ENCODE measurements around the gene MDM1. TPM values are rescaled to one million over a fixed set of nuclear protein-coding genes. Genes with fewer than 3 reads are reported as not detected.

MDM1 gene
- total and polyA plus RNA-seq, 8 donors: 9.3 to 47.5 (median 41.5) TPM

DNA sequence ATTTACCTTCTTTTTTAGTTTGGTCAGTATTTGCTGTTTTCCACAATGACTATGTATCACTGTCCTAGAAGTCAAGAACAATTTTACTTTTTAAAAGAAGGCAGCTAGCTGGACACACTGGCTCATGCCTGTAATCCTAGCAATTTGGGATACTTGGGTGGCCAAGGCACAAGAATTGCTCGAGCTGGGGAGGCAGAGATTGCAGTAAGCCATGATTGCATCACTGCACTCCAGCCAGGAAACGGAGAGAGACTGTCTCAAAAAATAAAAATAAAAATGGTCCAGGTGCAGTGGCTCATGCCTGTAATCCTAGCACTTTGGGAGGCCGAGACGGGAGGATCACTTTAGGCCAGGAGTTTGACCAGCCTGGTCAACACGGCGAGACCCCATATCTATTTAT, 28.3 kb downstream of the MDM1 start:
- TF ChIP-seq, protein P1, sequence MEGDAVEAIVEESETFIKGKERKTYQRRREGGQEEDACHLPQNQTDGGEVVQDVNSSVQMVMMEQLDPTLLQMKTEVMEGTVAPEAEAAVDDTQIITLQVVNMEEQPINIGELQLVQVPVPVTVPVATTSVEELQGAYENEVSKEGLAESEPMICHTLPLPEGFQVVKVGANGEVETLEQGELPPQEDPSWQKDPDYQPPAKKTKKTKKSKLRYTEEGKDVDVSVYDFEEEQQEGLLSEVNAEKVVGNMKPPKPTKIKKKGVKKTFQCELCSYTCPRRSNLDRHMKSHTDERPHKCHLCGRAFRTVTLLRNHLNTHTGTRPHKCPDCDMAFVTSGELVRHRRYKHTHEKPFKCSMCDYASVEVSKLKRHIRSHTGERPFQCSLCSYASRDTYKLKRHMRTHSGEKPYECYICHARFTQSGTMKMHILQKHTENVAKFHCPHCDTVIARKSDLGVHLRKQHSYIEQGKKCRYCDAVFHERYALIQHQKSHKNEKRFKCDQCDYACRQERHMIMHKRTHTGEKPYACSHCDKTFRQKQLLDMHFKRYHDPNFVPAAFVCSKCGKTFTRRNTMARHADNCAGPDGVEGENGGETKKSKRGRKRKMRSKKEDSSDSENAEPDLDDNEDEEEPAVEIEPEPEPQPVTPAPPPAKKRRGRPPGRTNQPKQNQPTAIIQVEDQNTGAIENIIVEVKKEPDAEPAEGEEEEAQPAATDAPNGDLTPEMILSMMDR (IDR thresholded peaks at IDR 0.05): no peak
- Histone ChIP-seq H3K27ac (no peak overlapping the region), H3K4me3 (no peak overlapping the region), H3K36me3 (peaks cover 0 to 50% of the 10 kb centered on the region in 2 donors), H3K9me3 (no peaks in the 10 kb centered on the region), H3K27me3 (no peaks in the 10 kb centered on the region), H3K4me1 (no peaks in the 10 kb centered on the region)
- no peak for ATAC-seq
- DNase-seq: peak in 2 of 4 donors; percentile 19 to 47
- intact Hi-C loops (cut with DNase I): no loop called here

DNA sequence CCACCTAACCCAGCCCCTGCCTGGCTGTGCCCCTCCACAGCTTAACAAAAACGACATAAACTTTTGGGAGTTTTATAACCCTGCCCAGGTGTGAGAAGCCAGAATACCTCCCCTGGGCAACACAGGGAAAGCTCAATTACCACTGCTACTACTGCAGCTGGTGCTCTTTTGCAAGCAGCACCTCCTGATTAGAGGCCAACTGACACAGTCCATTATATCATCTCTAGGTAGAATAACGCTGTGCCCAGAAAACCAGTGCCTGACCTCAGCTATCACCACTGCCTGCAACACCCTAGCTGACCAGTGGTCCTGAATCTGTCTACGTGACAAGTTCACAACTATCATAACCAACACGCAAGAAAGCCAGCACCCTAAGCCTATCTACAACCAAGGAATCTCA, 34.2 kb downstream of the MDM1 start:
- Histone ChIP-seq H3K27me3 (no peaks in the 10 kb centered on the region), H3K9me3 (no peaks in the 10 kb centered on the region), H3K4me1 (peaks cover 0 to 5% of the 10 kb centered on the region in 2 donors), H3K36me3 (peaks cover 0 to 36% of the 10 kb centered on the region in 2 donors), H3K27ac (no peak overlapping the region), H3K4me3 (no peak overlapping the region)
- intact Hi-C loops (cut with DNase I): no loop called here
- TF ChIP-seq, protein P1 (IDR thresholded peaks at IDR 0.05): no peak
- DNase-seq (no peak), ATAC-seq (no peak)

DNA sequence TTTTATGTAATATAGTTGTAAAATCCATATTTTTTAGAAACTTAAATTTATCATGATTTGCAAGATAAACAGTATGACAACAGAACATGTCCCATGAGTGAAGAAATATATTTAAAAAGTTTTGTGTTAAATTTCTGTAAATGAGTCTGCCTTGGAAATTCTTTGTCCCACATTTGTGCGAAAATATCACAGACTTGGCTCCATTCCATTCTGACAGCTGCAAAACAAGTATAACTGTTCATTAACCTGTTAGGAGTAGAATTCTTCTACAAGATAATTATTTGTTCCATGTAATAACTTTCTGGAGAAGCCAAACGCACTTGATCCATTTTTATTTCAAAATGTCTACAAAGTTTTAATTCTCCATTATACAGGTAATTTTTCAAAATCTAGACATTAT, 37.9 kb downstream of the MDM1 start:
- no peak overlapping the region for H3K27ac ChIP-seq
- intact Hi-C loops (cut with DNase I): no loop called here
- no peaks in the 10 kb centered on the region for H3K9me3 ChIP-seq
- no peaks in the 10 kb centered on the region for H3K27me3 ChIP-seq
- TF ChIP-seq, protein P1 (IDR thresholded peaks at IDR 0.05): no peak
- H3K4me3 ChIP-seq: no peak overlapping the region
- ATAC-seq (no peak), DNase-seq (no peak)
- peaks cover 0 to 18% of the 10 kb centered on the region in 2 donors for H3K36me3 ChIP-seq
- peaks cover 0 to 5% of the 10 kb centered on the region in 2 donors for H3K4me1 ChIP-seq

DNA sequence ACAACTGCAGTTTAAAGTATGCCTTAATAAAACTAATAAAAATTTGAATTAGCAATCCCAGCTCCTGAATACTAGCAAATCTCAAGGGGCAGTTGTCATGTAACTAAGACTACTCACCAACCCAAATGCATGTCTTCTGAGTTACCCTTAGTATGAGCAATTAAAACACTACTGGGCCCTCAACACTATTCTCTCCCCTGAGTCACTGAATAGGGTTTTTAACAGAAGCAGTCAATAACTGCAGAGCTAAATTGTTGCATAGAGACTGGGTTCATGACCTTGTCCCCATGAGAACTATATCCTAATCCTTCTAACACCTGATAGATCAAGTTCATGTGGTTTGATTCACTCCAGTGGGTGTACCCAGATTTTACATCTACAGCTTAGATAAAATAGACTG, 38.8 kb downstream of the MDM1 start:
- Histone ChIP-seq H3K4me3 (no peak overlapping the region), H3K27ac (no peak overlapping the region), H3K4me1 (peaks cover 0 to 5% of the 10 kb centered on the region in 2 donors), H3K27me3 (no peaks in the 10 kb centered on the region), H3K9me3 (no peaks in the 10 kb centered on the region), H3K36me3 (peaks cover 0 to 16% of the 10 kb centered on the region in 2 donors)
- no peak for DNase-seq
- intact Hi-C loops (cut with DNase I): no loop called here
- no peak for ATAC-seq
- TF ChIP-seq, protein P1 (IDR thresholded peaks at IDR 0.05): no peak

DNA sequence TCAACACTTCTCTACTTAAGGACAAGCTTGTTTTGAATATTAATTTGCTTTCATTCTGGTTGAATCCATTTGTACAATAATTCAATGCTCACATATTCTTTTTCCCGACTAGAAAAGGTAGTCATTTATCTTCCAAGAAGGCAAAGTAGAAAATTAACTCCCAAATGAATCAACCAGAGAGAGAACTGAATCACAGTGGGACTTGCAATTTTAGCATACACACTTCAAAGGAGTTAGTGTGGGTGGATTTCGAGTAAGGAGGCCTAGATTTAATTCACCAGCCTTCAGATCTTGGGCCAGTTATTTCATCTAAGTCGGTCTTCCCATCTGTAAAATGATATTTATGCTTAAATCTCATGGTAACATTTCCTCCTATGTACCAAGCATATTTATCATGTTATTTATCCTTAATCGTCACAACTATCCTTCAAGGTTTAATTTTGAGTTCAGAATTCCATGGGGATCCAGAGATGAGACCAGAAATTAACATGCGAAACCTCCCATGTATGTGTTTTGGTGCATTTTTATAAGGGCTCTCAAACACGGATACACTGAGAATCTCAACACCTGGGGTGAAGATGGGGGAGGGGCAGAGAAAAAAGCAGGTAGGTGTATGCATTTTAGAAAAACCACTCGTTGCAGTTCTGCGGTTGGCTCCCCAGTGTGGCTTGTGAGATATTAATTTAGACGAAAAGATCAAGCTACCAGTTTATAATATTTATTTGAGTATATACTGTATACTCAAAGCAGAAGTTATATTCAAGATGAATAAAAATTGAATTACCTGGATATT, 39.8 kb downstream of the MDM1 start:
- ATAC-seq (no peak), DNase-seq (no peak)
- no peak overlapping the region for H3K4me3 ChIP-seq
- no peak overlapping the region for H3K27ac ChIP-seq
- peaks cover 0 to 5% of the 10 kb centered on the region in 2 donors for H3K4me1 ChIP-seq
- H3K9me3 ChIP-seq: no peaks in the 10 kb centered on the region
- intact Hi-C loops (cut with DNase I): no loop called here
- H3K36me3 ChIP-seq: peaks cover 0 to 14% of the 10 kb centered on the region in 2 donors
- TF ChIP-seq, protein P1 (IDR thresholded peaks at IDR 0.05): no peak
- no peaks in the 10 kb centered on the region for H3K27me3 ChIP-seq
